ENCODE data around the gene SUSD1. TPM values are rescaled to one million over a fixed set of nuclear protein-coding genes. Genes with fewer than 3 reads are reported as not detected.

SUSD1 gene
- total RNA-seq, 2 experiments from 2014 or later = 1.6 to 2.7 TPM

- Mint-ChIP-seq H3K4me1 (ENCODE audit: low read depth) (peaks cover 16% of the 10 kb centered on the region), H3K4me3 (no peak overlapping the region), H3K36me3 (ENCODE audit: low read depth) (no peaks in the 10 kb centered on the region), H3K27ac (no peak overlapping the region), H3K9me3 (no peaks in the 10 kb centered on the region), H3K27me3 (ENCODE audit: low read depth) (no peaks in the 10 kb centered on the region)
- intact Hi-C loops (cut with micrococcal nuclease) = no loop called here
- DNase-seq = no peak
- CTCF ChIA-PET = interaction anchor here (0.7 to 0.8 kb wide), 2 partner anchors 14 to 21 kb away, joined by 3 to 9 read pairs; no protein-coding TSS in a partner anchor
Observed at GRCh38 chr9:112054916-112055315, 120.2 kb downstream of the SUSD1 start.

DNA sequence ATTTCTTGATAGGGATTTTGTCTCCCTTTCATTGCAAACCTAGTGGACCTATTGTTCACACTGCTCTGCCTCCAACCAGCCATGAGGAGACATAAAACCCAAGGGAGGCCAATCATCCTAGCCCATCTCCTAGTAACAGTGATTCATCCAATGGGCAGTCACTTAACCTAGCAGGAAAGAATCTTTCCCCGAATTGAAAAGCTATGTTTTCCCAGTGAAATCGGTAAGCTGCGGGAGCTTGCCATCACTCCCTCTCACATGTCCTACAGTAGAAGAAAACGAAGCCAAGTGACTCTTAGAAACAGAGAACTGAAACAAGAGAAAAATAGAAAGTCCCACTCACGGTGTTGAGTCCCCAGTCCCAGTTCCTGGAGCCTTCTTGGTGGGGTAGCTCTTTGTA lies 123.3 kb downstream of the SUSD1 start:
- peaks cover 2% of the 10 kb centered on the region for H3K36me3 Mint-ChIP-seq (ENCODE audit: low read depth)
- no peak for DNase-seq
- intact Hi-C loops (cut with micrococcal nuclease) = no loop called here
- no peaks in the 10 kb centered on the region for H3K27me3 Mint-ChIP-seq (ENCODE audit: low read depth)
- peaks cover 9% of the 10 kb centered on the region for H3K9me3 Mint-ChIP-seq
- H3K4me3 Mint-ChIP-seq = no peak overlapping the region
- H3K27ac Mint-ChIP-seq = no peak overlapping the region
- peaks cover 19% of the 10 kb centered on the region for H3K4me1 Mint-ChIP-seq (ENCODE audit: low read depth)
- CTCF ChIA-PET = interaction anchor here (0.6 to 2.4 kb wide), 2 partner anchors 23 to 388 kb away, joined by 4 to 12 read pairs; no protein-coding TSS in a partner anchor

DNA sequence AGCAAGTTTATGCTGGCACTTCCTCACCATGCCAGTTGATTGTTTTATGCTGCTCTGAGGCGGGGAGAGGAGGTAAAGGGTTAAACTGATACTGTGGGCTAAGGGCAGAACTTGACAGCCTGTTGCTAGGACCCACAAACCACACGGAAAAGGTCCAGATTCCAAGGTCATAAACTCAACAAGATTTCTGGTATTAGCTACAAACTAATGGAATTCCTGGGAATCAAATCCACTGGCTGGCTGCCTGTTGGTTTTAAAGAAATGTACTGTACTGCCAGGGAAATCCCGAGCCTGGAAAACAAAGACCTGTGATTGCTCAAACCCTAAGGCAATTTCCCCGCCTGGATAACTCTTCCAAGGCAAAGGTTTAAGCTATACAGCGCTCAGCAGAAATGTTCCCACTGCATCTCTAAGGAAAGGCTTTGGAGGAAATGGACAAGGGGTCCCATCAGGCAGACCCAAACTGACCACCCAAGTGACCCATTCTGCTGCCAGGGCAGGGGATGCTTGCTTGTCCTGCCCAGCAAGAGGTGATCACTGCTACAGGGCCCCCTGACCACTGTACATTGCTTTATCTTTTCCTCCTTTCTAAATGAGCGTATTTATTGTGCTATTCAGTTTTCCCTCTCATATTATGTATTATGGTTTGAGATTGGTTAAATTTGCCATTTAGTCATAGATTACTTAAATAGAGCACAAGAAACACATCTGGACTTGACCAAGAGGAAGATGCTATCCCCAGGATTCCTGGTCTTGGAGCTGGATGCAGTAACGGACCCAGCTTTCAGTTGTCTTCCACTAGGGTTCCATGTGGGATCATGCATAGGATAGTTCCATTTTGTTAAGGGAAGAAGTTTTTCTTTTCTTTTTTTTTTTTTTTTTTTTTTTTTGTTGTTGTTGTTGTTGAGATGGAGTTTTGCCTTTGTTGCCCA lies 124.3 kb downstream of the SUSD1 start:
- no peak overlapping the region for H3K27ac Mint-ChIP-seq
- H3K9me3 Mint-ChIP-seq = peaks cover 9% of the 10 kb centered on the region
- CTCF ChIA-PET = interaction anchor here (0.6 to 2.4 kb wide), 2 partner anchors 24 to 322 kb away, joined by 3 to 12 read pairs; no protein-coding TSS in a partner anchor
- no peak for DNase-seq
- peaks cover 2% of the 10 kb centered on the region for H3K36me3 Mint-ChIP-seq (ENCODE audit: low read depth)
- H3K27me3 Mint-ChIP-seq (ENCODE audit: low read depth) = no peaks in the 10 kb centered on the region
- intact Hi-C loops (cut with micrococcal nuclease) = no loop called here
- peaks cover 11% of the 10 kb centered on the region for H3K4me1 Mint-ChIP-seq (ENCODE audit: low read depth)
- H3K4me3 Mint-ChIP-seq = no peak overlapping the region

- CTCF ChIA-PET = no interaction called here
- Mint-ChIP-seq H3K27me3 (ENCODE audit: low read depth) (no peaks in the 10 kb centered on the region), H3K4me3 (no peak overlapping the region), H3K4me1 (ENCODE audit: low read depth) (peaks cover 7% of the 10 kb centered on the region), H3K27ac (no peak overlapping the region), H3K9me3 (peaks cover 9% of the 10 kb centered on the region), H3K36me3 (ENCODE audit: low read depth) (peaks cover 2% of the 10 kb centered on the region)
- DNase-seq = no peak
- intact Hi-C loops (cut with micrococcal nuclease) = no loop called here
Observed at GRCh38 chr9:112049811-112050516, 125.1 kb downstream of the SUSD1 start.

DNA sequence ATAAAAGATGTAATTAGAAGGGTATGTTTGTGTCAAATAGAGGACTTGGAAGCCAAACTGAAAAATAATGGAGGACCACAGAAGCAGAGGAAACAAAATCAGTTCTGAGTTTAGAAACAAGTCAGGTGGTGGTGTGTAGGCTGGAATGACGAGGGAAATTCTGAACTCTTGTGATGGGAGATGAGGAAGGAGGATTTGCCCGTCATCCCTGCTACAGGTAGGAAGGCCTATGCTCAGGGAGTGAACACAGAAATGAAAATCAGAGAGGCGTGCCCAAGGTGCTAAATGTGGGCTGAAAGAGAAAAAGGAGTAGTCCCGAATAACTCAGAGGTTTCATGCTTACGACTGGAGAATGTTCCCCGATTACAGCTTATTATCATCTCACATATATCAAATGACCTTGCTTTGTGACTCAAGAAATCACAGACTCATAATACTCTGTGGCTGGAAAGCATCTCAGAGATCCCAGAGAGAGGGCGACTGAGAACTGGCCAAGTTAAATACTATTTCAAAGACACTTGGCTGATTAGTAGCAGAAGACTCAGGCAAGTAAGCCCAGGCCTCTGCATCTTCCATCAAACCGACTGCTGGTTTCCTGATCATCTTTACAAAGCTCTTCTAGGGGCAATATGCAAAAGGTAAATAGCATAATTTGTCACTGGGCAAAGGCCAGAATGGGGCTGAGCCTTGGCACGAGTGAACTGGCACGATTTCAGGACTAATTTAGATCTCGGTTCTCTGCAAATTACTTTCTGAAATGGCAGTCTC lies 126.0 kb downstream of the SUSD1 start:
- H3K27me3 Mint-ChIP-seq (ENCODE audit: low read depth) = no peaks in the 10 kb centered on the region
- H3K4me3 Mint-ChIP-seq = no peak overlapping the region
- peaks cover 2% of the 10 kb centered on the region for H3K36me3 Mint-ChIP-seq (ENCODE audit: low read depth)
- DNase-seq = no peak
- H3K4me1 Mint-ChIP-seq (ENCODE audit: low read depth) = peaks cover 7% of the 10 kb centered on the region
- no peak overlapping the region for H3K27ac Mint-ChIP-seq
- peaks cover 9% of the 10 kb centered on the region for H3K9me3 Mint-ChIP-seq
- CTCF ChIA-PET = interaction anchor here (0.6 to 1.3 kb wide), 2 partner anchors 16 to 370 kb away, joined by 4 read pairs; no protein-coding TSS in a partner anchor
- intact Hi-C loops (cut with micrococcal nuclease) = no loop called here

DNA sequence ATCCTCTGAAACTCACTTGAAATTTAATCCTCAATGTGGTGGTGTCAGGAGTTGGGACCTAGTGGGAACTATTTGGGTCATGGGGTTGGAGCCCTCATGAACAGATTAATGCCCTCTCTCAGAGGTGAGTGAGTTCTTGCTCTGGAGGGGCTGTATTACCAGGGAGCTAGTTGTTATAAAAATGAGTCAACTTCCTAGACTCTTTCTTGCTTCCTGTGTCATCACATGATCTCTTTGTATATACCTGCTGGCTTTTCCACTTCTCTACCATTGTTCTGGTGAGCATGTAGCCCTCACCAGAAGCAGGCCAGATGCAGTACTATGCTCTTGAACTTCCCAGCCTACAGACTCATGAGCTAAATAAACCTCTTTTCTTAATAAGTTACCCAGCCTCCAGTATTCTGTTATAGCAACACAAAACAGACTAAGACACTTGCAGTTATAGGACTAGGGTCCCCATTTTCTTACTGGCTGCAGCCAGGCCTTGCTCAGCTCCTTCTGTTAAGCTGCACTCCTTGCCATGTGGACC lies 127.5 kb downstream of the SUSD1 start:
- no peak for DNase-seq
- intact Hi-C loops (cut with micrococcal nuclease) = no loop called here
- Mint-ChIP-seq H3K4me3 (no peak overlapping the region), H3K27ac (no peak overlapping the region), H3K36me3 (ENCODE audit: low read depth) (peaks cover 2% of the 10 kb centered on the region), H3K4me1 (ENCODE audit: low read depth) (peaks cover 7% of the 10 kb centered on the region), H3K27me3 (ENCODE audit: low read depth) (no peaks in the 10 kb centered on the region), H3K9me3 (peaks cover 9% of the 10 kb centered on the region)
- CTCF ChIA-PET = interaction anchor here (0.7 to 1.3 kb wide), 2 partner anchors 15 to 261 kb away, joined by 4 read pairs; no protein-coding TSS in a partner anchor

DNA sequence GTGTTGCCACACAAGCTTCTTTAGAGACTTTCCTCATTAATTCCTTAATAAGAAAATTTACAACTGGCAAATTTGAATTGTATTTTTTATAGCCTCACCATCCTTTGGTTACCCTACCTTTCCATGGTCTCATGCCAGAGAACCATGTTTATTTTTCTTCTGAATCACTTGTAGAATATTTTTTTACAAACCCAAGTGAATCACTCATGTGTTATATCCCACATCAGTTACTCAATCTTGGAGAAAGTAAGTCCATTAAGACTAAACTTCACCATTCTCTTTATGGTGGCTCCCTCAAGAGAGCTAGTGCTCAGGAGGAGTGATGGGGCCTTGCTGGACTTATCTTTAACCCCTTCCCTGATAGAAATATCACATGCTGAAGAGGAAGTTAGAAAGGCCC lies 128.9 kb downstream of the SUSD1 start:
- Mint-ChIP-seq H3K9me3 (peaks cover 9% of the 10 kb centered on the region), H3K36me3 (ENCODE audit: low read depth) (peaks cover 2% of the 10 kb centered on the region), H3K4me3 (no peak overlapping the region), H3K27me3 (ENCODE audit: low read depth) (no peaks in the 10 kb centered on the region), H3K4me1 (ENCODE audit: low read depth) (peaks cover 12% of the 10 kb centered on the region), H3K27ac (no peak overlapping the region)
- CTCF ChIA-PET = no interaction called here
- intact Hi-C loops (cut with micrococcal nuclease) = no loop called here
- no peak for DNase-seq

DNA sequence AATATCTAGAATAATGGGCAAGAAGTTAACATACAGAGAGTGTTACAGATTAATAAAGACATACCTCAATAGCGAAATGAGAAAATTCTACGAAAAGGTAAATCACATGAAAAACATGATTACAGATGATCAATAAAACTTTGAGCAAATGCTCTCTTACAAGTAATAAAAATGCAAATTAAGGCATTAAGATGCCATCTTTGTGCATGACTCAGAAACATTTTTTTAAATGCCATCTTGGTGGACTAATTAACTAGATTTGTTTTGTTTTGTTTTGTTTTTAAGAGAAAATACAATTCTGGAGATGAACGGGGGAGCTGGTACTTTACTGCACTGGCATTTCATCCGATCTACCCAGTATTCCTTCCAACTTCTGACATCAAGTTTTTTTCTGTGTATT lies 130.2 kb downstream of the SUSD1 start:
- H3K27me3 Mint-ChIP-seq (ENCODE audit: low read depth) = no peaks in the 10 kb centered on the region
- peaks cover 2% of the 10 kb centered on the region for H3K36me3 Mint-ChIP-seq (ENCODE audit: low read depth)
- no peak overlapping the region for H3K27ac Mint-ChIP-seq
- CTCF ChIA-PET = no interaction called here
- DNase-seq = no peak
- no peak overlapping the region for H3K4me3 Mint-ChIP-seq
- H3K9me3 Mint-ChIP-seq = peaks cover 9% of the 10 kb centered on the region
- H3K4me1 Mint-ChIP-seq (ENCODE audit: low read depth) = peaks cover 12% of the 10 kb centered on the region
- intact Hi-C loops (cut with micrococcal nuclease) = no loop called here

DNA sequence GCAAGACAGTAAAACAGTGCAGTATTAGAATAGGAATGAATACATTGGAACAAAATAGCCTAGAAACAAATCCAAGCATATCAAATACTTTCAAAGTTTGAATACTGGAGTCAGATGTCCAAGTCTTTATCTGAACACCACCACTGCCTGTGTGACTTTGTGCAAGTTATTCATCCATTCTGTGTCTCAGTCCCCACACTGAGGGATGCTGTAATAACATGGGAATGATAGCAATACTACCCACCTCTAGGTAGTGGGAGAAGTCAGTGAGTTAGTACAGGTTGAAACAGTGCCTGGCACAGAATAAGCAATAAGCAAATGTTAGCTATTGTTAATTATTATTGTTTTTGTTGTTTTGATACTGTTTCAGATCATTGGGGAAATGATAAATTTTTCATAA lies 130.9 kb downstream of the SUSD1 start:
- H3K4me1 Mint-ChIP-seq (ENCODE audit: low read depth) = peaks cover 12% of the 10 kb centered on the region
- peaks cover 9% of the 10 kb centered on the region for H3K9me3 Mint-ChIP-seq
- CTCF ChIA-PET = no interaction called here
- H3K4me3 Mint-ChIP-seq = no peak overlapping the region
- peaks cover 2% of the 10 kb centered on the region for H3K36me3 Mint-ChIP-seq (ENCODE audit: low read depth)
- H3K27ac Mint-ChIP-seq = no peak overlapping the region
- DNase-seq = no peak
- intact Hi-C loops (cut with micrococcal nuclease) = no loop called here
- H3K27me3 Mint-ChIP-seq (ENCODE audit: low read depth) = no peaks in the 10 kb centered on the region

GRCh38 chr9:112043423-112043822 lies 131.7 kb downstream of the SUSD1 start:
- no peak overlapping the region for H3K27ac Mint-ChIP-seq
- DNase-seq = no peak
- no peaks in the 10 kb centered on the region for H3K27me3 Mint-ChIP-seq (ENCODE audit: low read depth)
- H3K9me3 Mint-ChIP-seq = peaks cover 9% of the 10 kb centered on the region
- H3K36me3 Mint-ChIP-seq (ENCODE audit: low read depth) = peaks cover 2% of the 10 kb centered on the region
- CTCF ChIA-PET = no interaction called here
- intact Hi-C loops (cut with micrococcal nuclease) = no loop called here
- no peak overlapping the region for H3K4me3 Mint-ChIP-seq
- peaks cover 17% of the 10 kb centered on the region for H3K4me1 Mint-ChIP-seq (ENCODE audit: low read depth)

- intact Hi-C loops (cut with micrococcal nuclease) = no loop called here
- H3K9me3 Mint-ChIP-seq = peaks cover 5% of the 10 kb centered on the region
- H3K27ac Mint-ChIP-seq = no peak overlapping the region
- no peak for DNase-seq
- peaks cover 2% of the 10 kb centered on the region for H3K36me3 Mint-ChIP-seq (ENCODE audit: low read depth)
- CTCF ChIA-PET = no interaction called here
- H3K27me3 Mint-ChIP-seq (ENCODE audit: low read depth) = no peaks in the 10 kb centered on the region
- H3K4me1 Mint-ChIP-seq (ENCODE audit: low read depth) = peaks cover 22% of the 10 kb centered on the region
- H3K4me3 Mint-ChIP-seq = no peak overlapping the region
Observed at GRCh38 chr9:112042769-112043168, 132.3 kb downstream of the SUSD1 start.

DNA sequence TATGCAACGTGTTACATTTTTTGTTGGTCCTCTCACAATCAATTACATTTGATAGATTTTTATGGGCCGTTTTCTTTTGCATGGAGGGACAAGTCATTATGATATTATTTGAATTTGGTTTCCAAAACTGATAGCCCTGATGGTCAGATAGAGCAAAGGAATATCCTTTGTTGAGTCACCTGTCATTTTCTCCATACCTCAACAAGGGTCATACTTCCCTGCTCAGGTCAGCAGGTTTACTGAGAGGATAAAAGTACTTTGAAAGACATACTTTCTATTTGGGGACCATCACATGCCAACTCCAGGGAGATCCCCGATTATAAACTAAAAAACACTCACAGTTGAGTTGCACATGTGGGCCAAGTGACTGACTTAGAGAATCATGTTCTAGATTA lies 132.9 kb downstream of the SUSD1 start:
- Mint-ChIP-seq H3K9me3 (peaks cover 3% of the 10 kb centered on the region), H3K4me3 (no peak overlapping the region), H3K27me3 (ENCODE audit: low read depth) (no peaks in the 10 kb centered on the region), H3K27ac (no peak overlapping the region), H3K36me3 (ENCODE audit: low read depth) (peaks cover 2% of the 10 kb centered on the region), H3K4me1 (ENCODE audit: low read depth) (peaks cover 23% of the 10 kb centered on the region)
- CTCF ChIA-PET = no interaction called here
- intact Hi-C loops (cut with micrococcal nuclease) = no loop called here
- no peak for DNase-seq
